Measurements from ENCODE around the gene TFF2.

The TFF2 gene

DNA sequence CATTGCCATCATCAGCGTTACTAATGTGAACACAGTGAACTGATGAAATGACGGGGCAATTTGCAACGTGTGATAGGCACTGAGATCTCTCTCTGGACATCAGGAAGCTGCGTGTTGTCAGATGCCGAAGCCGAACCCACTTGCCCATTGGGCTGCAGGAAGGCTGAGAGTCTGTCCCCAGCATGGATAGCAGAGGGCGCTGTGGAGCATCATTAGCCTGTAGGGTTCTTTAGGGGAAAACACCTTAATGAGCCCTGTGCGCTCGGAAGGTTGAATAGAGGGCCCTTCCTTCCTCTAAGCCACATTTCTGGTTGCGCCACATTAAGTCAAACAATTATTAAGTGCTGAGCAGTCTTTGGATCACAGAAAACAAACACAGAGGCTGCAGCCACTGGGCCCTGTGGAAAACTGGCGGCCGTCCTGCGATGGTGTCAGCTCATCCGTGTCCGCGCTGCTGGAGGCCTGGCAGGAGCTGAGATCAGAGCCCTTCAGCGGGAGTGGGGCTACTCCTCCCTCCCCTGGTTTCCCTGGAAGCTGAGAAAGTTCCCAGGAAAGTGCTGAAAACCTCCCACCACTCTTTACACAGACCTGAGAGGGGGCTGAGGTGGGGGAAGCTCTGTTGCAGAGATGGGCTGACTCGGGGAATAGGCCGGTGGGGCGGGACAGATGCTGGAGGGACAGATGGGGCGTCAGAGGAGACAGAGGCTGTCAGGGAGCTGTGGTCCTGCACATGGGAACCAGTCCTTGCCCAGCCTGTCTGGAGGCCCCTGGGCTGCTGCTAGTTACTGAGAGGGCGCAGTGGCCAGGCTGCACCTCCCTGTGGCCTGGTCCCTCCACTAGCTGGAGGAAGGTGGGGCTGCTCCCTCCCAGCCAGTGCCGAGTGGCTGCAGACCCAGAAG is 12.7 kb downstream of the TFF2 start:
- in situ Hi-C loops (cut with HindIII; ENCODE audit: low pct_ligation_motif_present, low sequenced_read_pairs), result no loop called here
- Histone ChIP-seq H3K27me3 (replicated peaks) (peaks cover 5% of the 10 kb centered on the region), H3K27ac (no peak overlapping the region), H3K4me3 (ENCODE audit: low read depth, low read length) (no peak overlapping the region), H3K36me3 (replicated peaks) (no peaks in the 10 kb centered on the region)
- DNase-seq, result peak; percentile 34
- TF ChIP-seq, protein P1, sequence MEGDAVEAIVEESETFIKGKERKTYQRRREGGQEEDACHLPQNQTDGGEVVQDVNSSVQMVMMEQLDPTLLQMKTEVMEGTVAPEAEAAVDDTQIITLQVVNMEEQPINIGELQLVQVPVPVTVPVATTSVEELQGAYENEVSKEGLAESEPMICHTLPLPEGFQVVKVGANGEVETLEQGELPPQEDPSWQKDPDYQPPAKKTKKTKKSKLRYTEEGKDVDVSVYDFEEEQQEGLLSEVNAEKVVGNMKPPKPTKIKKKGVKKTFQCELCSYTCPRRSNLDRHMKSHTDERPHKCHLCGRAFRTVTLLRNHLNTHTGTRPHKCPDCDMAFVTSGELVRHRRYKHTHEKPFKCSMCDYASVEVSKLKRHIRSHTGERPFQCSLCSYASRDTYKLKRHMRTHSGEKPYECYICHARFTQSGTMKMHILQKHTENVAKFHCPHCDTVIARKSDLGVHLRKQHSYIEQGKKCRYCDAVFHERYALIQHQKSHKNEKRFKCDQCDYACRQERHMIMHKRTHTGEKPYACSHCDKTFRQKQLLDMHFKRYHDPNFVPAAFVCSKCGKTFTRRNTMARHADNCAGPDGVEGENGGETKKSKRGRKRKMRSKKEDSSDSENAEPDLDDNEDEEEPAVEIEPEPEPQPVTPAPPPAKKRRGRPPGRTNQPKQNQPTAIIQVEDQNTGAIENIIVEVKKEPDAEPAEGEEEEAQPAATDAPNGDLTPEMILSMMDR (IDR thresholded peaks at IDR 0.05; ENCODE audit: low read depth, low read length, missing control alignments), result peak; percentile 62

DNA sequence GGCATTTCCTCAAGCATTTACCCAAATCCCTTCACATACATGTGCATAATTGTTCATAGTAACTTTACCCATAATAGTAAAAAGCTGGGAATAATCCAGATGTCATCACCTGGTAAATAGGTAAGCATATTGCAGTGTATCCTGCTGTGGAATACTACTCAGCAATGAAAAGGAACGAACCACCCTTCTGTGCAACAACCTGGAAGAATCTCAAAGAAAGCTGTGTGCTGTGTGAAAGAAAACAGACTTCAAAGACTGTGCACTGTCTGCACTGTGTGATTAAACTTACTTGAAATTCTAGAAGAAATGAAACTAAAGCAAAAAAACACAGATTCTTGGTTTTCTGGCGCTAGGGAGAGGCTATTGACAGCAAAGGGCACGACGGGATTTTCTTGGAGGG is 13.5 kb downstream of the TFF2 start:
- in situ Hi-C loops (cut with HindIII; ENCODE audit: low pct_ligation_motif_present, low sequenced_read_pairs), result no loop called here
- no peak overlapping the region for H3K4me3 ChIP-seq (ENCODE audit: low read depth, low read length)
- TF ChIP-seq, protein P1 (IDR thresholded peaks at IDR 0.05; ENCODE audit: low read depth, low read length, missing control alignments), result no peak

DNA sequence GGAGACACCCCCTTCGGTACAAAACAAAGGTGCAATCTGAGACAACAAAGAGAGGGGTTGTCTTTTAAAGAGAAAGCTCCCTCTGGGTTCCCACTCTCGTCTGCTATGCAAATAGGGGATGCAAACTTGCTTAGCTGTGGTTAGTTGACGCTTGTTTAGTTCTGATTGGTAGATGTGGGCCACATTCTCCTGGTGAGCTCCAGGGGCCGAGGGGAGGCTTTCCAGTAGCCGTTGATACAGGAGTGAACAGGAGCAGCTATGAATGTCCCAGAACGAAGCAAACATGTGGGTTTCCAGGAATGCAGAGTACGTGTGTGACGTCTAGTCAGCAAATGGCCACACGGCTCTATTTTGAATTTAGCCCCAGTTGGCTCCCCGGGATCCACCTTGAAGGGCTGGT is 14.7 kb downstream of the TFF2 start:
- H3K4me3 ChIP-seq (ENCODE audit: low read depth, low read length), result no peak overlapping the region
- no peaks in the 10 kb centered on the region for H3K36me3 ChIP-seq (replicated peaks)
- TF ChIP-seq, protein P1 (IDR thresholded peaks at IDR 0.05; ENCODE audit: low read depth, low read length, missing control alignments), result no peak
- peaks cover 5% of the 10 kb centered on the region for H3K27me3 ChIP-seq (replicated peaks)
- DNase-seq, result peak; percentile 2
- no peak overlapping the region for H3K27ac ChIP-seq
- in situ Hi-C loops (cut with HindIII; ENCODE audit: low pct_ligation_motif_present, low sequenced_read_pairs), result no loop called here

More for the DNA sequence above, 13.5 kb downstream of the TFF2 start:
- Histone ChIP-seq H3K36me3 (replicated peaks) (no peaks in the 10 kb centered on the region), H3K27ac (no peak overlapping the region), H3K27me3 (replicated peaks) (peaks cover 5% of the 10 kb centered on the region)
- DNase-seq, result no peak

DNA sequence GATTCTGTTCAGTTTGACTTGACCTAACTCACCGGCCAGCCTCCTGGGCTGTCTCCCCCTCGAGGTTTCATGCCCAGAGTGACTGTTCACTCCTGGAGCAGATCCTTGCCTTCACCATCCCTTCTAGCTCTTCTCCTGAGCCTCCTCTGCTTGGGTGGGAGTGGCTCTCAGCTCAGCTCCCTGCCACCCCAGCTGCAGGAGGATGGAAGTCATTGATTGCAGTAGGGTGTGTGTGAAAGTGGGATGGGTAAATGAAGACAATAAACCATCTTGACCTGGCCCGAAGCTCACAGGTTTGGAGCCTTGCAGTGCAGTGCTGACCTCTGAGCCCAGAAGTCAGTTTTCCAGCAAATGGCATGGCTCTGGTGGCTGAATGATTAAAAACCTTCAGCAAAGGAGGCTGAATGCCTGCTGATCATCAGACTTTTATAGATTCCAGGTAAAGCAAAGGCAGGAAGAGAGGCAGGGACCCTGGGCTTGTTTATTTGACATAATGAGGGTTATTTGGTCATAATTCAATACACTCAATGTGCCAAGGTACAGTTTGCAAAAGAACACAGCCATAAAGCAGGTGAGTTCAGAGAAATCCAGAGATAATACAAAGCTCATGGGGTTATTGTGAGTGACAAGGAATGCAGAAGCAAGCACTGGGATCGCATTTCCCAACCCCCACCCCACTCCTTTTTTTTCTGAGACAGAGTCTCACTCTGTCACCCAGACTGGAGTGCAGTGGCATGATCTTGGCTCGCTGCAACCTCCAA is 18.1 kb downstream of the TFF2 start:
- H3K4me3 ChIP-seq (ENCODE audit: low read depth, low read length), result no peak overlapping the region
- in situ Hi-C loops (cut with HindIII; ENCODE audit: low pct_ligation_motif_present, low sequenced_read_pairs), result no loop called here
- H3K27me3 ChIP-seq (replicated peaks), result peaks cover 5% of the 10 kb centered on the region
- no peaks in the 10 kb centered on the region for H3K36me3 ChIP-seq (replicated peaks)
- DNase-seq, result no peak
- TF ChIP-seq, protein P1 (IDR thresholded peaks at IDR 0.05; ENCODE audit: low read depth, low read length, missing control alignments), result no peak
- no peak overlapping the region for H3K27ac ChIP-seq

DNA sequence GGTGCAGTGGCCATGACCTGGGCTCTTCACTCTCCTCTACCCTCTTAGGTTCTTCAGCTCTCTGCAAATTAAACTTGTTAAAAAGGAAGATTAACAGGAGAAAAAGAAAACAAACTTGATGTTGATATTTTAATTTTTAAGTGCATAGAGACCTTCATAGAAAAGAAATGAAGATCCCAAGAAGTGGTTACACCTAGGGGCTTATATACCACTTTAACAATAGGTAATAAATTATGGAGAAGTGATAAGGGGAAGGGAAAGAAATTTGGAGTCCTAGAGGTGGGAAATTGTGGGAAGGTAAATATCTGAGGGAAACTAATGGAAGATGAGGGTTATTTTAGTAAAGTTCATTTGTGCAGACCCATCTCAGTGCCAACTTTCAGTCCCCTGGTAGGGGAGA is 19.1 kb downstream of the TFF2 start:
- TF ChIP-seq, protein P1 (IDR thresholded peaks at IDR 0.05; ENCODE audit: low read depth, low read length, missing control alignments), result no peak
- in situ Hi-C loops (cut with HindIII; ENCODE audit: low pct_ligation_motif_present, low sequenced_read_pairs), result no loop called here
- no peak overlapping the region for H3K27ac ChIP-seq
- H3K36me3 ChIP-seq (replicated peaks), result no peaks in the 10 kb centered on the region
- peaks cover 5% of the 10 kb centered on the region for H3K27me3 ChIP-seq (replicated peaks)
- no peak overlapping the region for H3K4me3 ChIP-seq (ENCODE audit: low read depth, low read length)
- DNase-seq, result no peak

Measured in brain microvascular endothelial cell (primary cell).